GM18858 (cell line): ENCODE measurements around the gene OR6C6.
"Not testable (repeated sequence)": the region's sequence is repeated elsewhere in the genome, so short reads cannot be mapped to it uniquely, and the experiment has no call there.

ENCODE experiments used
- ATAC-seq: cut with Tn5 transposase; IDR thresholded peaks from one replicate; pipeline ENCODE4 v1.9.1; 2021; ENCODE audit not compliant: unreplicated experiment

The OR6C6 gene

GRCh38 chr12:55296469-55296868 lies at the start of gene OR6C6:
TSS of gene OR6C6 (minus strand) at chr12:55296569. CDS start at chr12:55295232, 1,337 bp downstream.
- ATAC-seq: no peak

DNA sequence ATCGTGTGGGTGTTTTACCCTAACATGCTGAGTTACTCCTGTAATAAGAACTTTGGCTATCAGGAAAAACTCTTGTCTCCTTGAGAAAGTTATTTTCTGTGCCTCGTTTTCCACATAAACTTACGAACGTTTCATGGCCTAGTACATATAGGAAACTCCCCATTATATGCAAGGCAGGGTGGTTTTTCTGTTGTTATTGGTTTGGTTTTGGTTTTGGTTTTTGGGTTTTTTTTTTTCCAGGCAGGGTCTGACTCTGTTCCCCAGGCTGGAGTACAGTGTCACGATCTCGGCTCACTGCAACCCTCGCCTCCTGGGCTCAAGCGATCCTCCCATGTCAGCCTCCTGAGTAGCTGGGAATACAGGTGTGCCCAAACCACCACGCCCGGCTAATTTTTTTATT lies 39.6 kb upstream of the OR6C6 start:
- ATAC-seq: no peak

DNA sequence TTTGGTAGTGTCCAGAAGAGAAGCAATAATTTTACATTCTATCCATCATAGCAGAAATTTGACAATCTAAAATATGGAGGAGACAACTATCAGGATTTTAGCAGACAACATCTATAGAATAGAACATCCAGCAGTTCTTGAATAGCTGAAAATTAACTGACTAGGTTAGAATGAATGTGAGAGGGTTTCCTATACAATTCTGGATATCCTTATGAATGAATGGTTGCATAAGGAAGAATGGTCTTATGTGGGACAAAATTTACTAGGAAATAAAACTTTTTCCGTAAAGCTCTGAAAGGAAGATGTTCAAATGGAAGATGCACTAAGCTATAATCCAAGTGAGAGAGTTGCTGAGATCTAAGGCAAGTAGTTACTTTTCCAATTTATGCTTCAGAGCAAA lies 34.1 kb upstream of the OR6C6 start, which contains the start of gene OR6C3:
OR6C3 (plus strand) TSS at position 301 of the 400 bp plus-strand sequence. CDS start 955 bp downstream, outside the sequence.
- no peak for ATAC-seq

- not testable (repeated sequence) for ATAC-seq
Observed at GRCh38 chr12:55325801-55326200, 29.4 kb upstream of the OR6C6 start.

- no peak for ATAC-seq
Observed at GRCh38 chr12:55320201-55320600, 23.8 kb upstream of the OR6C6 start.

GRCh38 chr12:55314043-55314442 lies 17.7 kb upstream of the OR6C6 start, which contains the start of gene OR6C1:
TSS of gene OR6C1 (plus strand) at chr12:55314343. CDS start at chr12:55320600, 6,257 bp downstream.
- no peak for ATAC-seq

DNA sequence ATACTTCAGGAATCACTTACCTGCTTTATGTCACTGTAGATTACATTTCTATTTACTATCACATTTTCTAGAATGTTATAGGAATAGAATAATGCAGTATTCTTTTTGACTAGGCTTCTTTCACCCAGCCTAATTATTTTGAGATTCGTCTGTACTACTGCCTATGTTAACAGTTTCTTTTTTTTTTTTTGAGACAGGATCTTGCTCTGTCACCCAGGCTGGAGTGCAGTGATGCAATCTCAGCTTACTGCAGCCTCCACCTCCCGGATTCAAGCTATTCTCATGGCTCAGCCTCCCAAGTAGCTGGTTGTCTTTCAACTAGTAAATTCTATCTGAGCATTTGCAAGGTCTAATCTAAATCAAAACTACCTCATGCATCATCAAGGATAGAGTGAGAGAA lies 6.4 kb downstream of the OR6C6 start:
- no peak for ATAC-seq

- ATAC-seq: no peak
Observed at GRCh38 chr12:55280991-55281390, 15.4 kb downstream of the OR6C6 start.

DNA sequence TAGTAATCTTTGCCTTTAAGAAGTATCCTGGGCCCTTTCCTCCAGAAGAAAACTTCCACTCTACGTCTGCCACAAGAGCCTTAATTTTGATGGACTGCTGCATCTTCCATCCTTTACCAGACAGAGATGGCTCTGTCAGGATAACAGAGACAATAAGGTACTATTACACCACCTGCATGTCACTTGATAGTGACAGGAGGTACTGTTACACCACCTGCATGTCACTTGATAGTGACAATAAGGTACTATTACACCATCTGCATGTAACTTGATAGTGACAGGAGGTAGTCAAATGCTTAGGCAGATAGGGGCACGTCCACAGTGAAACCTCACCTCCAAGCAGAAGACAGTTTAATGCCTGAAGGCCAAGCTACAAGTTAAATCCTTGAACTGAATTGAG lies 38.1 kb downstream of the OR6C6 start:
- no peak for ATAC-seq

GRCh38 chr12:55256831-55257230 lies 39.5 kb downstream of the OR6C6 start:
- ATAC-seq: no peak

GRCh38 chr12:55253281-55253680 lies 43.1 kb downstream of the OR6C6 start:
- no peak for ATAC-seq

- no peak for ATAC-seq
Observed at GRCh38 chr12:55250944-55251343, 45.4 kb downstream of the OR6C6 start.

- no peak for ATAC-seq
Observed at GRCh38 chr12:55246159-55246558, 50.2 kb downstream of the OR6C6 start.

- no peak for ATAC-seq
Observed at GRCh38 chr12:55244309-55244708, 52.1 kb downstream of the OR6C6 start, which contains the start of gene OR6C74. TSS of gene OR6C74 (plus strand) at chr12:55244609. CDS start at chr12:55247288, 2,679 bp downstream.
